GM12864 (cell line): ENCODE results near the gene ZGLP1.
"Not testable (repeated sequence)": the region's sequence is repeated elsewhere in the genome, so short reads cannot be mapped to it uniquely, and the experiment has no call there.

Experiments used
- DNase-seq: peaks from one replicate; pipeline ENCODE4 v3.0.0-alpha.2; 2011; ENCODE audit warnings: low read depth
- H3K4me3 ChIP-seq: 2 replicates; pipeline ENCODE4 v1.5.1; 2011; ENCODE audit warnings: mild to moderate bottlenecking, low read depth, low read length, control low read depth
- TF ChIP-seq, protein P1 (sequence below): IDR thresholded peaks from 2 replicates; pipeline ENCODE4 v1.5.1; 2011; ENCODE audit warnings: low read depth, mild to moderate bottlenecking, moderate library complexity, low read length, control low read depth, inconsistent platforms; ENCODE audit errors: missing control alignments

ZGLP1 gene

GRCh38 chr19:10288662-10289166 is 20.9 kb downstream of the ZGLP1 start:
- DNase-seq: peak; percentile 46
- H3K4me3 ChIP-seq: peak overlapping the region; percentile 55
- TF ChIP-seq, protein P1, sequence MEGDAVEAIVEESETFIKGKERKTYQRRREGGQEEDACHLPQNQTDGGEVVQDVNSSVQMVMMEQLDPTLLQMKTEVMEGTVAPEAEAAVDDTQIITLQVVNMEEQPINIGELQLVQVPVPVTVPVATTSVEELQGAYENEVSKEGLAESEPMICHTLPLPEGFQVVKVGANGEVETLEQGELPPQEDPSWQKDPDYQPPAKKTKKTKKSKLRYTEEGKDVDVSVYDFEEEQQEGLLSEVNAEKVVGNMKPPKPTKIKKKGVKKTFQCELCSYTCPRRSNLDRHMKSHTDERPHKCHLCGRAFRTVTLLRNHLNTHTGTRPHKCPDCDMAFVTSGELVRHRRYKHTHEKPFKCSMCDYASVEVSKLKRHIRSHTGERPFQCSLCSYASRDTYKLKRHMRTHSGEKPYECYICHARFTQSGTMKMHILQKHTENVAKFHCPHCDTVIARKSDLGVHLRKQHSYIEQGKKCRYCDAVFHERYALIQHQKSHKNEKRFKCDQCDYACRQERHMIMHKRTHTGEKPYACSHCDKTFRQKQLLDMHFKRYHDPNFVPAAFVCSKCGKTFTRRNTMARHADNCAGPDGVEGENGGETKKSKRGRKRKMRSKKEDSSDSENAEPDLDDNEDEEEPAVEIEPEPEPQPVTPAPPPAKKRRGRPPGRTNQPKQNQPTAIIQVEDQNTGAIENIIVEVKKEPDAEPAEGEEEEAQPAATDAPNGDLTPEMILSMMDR: no peak

- TF ChIP-seq, protein P1: no peak
- peak within 1 kb of the TSS; percentile 41 for H3K4me3 ChIP-seq
- no peak for DNase-seq
Measured at GRCh38 chr19:10286803-10287737, 22.5 kb downstream of the ZGLP1 start, which contains the start of gene ICAM4. TSS of gene ICAM4 (plus strand) at chr19:10286955. CDS start at chr19:10287013, 58 bp downstream.

DNA sequence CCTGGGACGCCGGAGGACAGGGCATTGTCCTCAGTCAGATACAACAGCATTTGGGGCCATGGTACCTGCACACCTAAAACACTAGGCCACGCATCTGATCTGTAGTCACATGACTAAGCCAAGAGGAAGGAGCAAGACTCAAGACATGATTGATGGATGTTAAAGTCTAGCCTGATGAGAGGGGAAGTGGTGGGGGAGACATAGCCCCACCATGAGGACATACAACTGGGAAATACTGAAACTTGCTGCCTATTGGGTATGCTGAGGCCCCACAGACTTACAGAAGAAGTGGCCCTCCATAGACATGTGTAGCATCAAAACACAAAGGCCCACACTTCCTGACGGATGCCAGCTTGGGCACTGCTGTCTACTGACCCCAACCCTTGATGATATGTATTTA is 24.2 kb downstream of the ZGLP1 start:
- no peak for DNase-seq
- TF ChIP-seq, protein P1: no peak
- H3K4me3 ChIP-seq: no peak overlapping the region

GRCh38 chr19:10284960-10285278 is 24.7 kb downstream of the ZGLP1 start:
- TF ChIP-seq, protein P1: no peak
- DNase-seq: no peak
- no peak overlapping the region for H3K4me3 ChIP-seq

GRCh38 chr19:10284065-10284959 is 25.3 kb downstream of the ZGLP1 start:
- TF ChIP-seq, protein P1: no peak
- H3K4me3 ChIP-seq: no peak overlapping the region
- DNase-seq: no peak

- DNase-seq: no peak
- no peak overlapping the region for H3K4me3 ChIP-seq
- TF ChIP-seq, protein P1: no peak
Measured at GRCh38 chr19:10283301-10284064, 26.1 kb downstream of the ZGLP1 start.

GRCh38 chr19:10282043-10282442 is 27.6 kb downstream of the ZGLP1 start:
- H3K4me3 ChIP-seq, DNase-seq: not testable (repeated sequence)
